Measurements from ENCODE around the gene UBN2. TPM values are rescaled to one million over a fixed set of nuclear protein-coding genes. Genes with fewer than 3 reads are reported as not detected.

The UBN2 gene
- polyA plus RNA-seq, 1 donor = 14.2 TPM

- Histone ChIP-seq H3K9me3 (ENCODE audit: control insufficient read depth, low read depth, low read length) (no peaks in the 10 kb centered on the region), H3K27ac (ENCODE audit: low read length) (peak overlapping the region; percentile 90), H3K4me3 (ENCODE audit: low read length) (peak overlapping the region; percentile 98), H3K27me3 (ENCODE audit: control insufficient read depth, insufficient read depth, low read length) (no peaks in the 10 kb centered on the region), H3K4me1 (ENCODE audit: control insufficient read depth, insufficient read depth, low read length) (no peaks in the 10 kb centered on the region), H3K36me3 (ENCODE audit: control insufficient read depth, insufficient read depth, low read length) (no peaks in the 10 kb centered on the region)
- no CpG with 5 or more reads among the region's 101 CpGs for WGBS (ENCODE audit: insufficient coverage, low lambda C conversion rate)
- DNase-seq = peak; percentile 19 to 53
Observed at GRCh38 chr7:139231513-139232376, 708 bp downstream of the UBN2 start.

GRCh38 chr7:139232377-139232717, 1.3 kb downstream of the UBN2 start:
- Histone ChIP-seq H3K27ac (ENCODE audit: low read length) (peak overlapping the region; percentile 49), H3K36me3 (ENCODE audit: control insufficient read depth, insufficient read depth, low read length) (peaks cover 6% of the 10 kb centered on the region), H3K27me3 (ENCODE audit: control insufficient read depth, insufficient read depth, low read length) (no peaks in the 10 kb centered on the region), H3K9me3 (ENCODE audit: control insufficient read depth, low read depth, low read length) (no peaks in the 10 kb centered on the region), H3K4me3 (ENCODE audit: low read length) (peak overlapping the region; percentile 63), H3K4me1 (ENCODE audit: control insufficient read depth, insufficient read depth, low read length) (no peaks in the 10 kb centered on the region)
- DNase-seq = no peak
- WGBS (ENCODE audit: insufficient coverage, low lambda C conversion rate) = 2% methylated on average over 6 of the region's 8 CpGs

GRCh38 chr7:139232904-139233303, 1.9 kb downstream of the UBN2 start:
- Histone ChIP-seq H3K9me3 (ENCODE audit: control insufficient read depth, low read depth, low read length) (no peaks in the 10 kb centered on the region), H3K27ac (ENCODE audit: low read length) (no peak overlapping the region), H3K36me3 (ENCODE audit: control insufficient read depth, insufficient read depth, low read length) (peaks cover 11% of the 10 kb centered on the region), H3K27me3 (ENCODE audit: control insufficient read depth, insufficient read depth, low read length) (no peaks in the 10 kb centered on the region), H3K4me3 (ENCODE audit: low read length) (peak overlapping the region; percentile 63), H3K4me1 (ENCODE audit: control insufficient read depth, insufficient read depth, low read length) (no peaks in the 10 kb centered on the region)
- peak in 1 of 2 donors; percentile 8 for DNase-seq
- 35% methylated on average over 2 of the region's 2 CpGs for WGBS (ENCODE audit: insufficient coverage, low lambda C conversion rate)

GRCh38 chr7:139241258-139241657, 10.2 kb downstream of the UBN2 start:
- Histone ChIP-seq H3K36me3 (ENCODE audit: control insufficient read depth, insufficient read depth, low read length) (peaks cover 57% of the 10 kb centered on the region), H3K4me3 (ENCODE audit: low read length) (no peak overlapping the region), H3K9me3 (ENCODE audit: control insufficient read depth, low read depth, low read length) (no peaks in the 10 kb centered on the region), H3K4me1 (ENCODE audit: control insufficient read depth, insufficient read depth, low read length) (no peaks in the 10 kb centered on the region), H3K27me3 (ENCODE audit: control insufficient read depth, insufficient read depth, low read length) (no peaks in the 10 kb centered on the region), H3K27ac (ENCODE audit: low read length) (no peak overlapping the region)
- DNase-seq = no peak

- no peak overlapping the region for H3K4me3 ChIP-seq (ENCODE audit: low read length)
- no CpG with 5 or more reads among the region's 1 CpG for WGBS (ENCODE audit: insufficient coverage, low lambda C conversion rate)
Observed at GRCh38 chr7:139242741-139243281, 11.8 kb downstream of the UBN2 start.

GRCh38 chr7:139245401-139245800, 14.4 kb downstream of the UBN2 start:
- Histone ChIP-seq H3K27me3 (ENCODE audit: control insufficient read depth, insufficient read depth, low read length) (no peaks in the 10 kb centered on the region), H3K4me1 (ENCODE audit: control insufficient read depth, insufficient read depth, low read length) (no peaks in the 10 kb centered on the region), H3K4me3 (ENCODE audit: low read length) (no peak overlapping the region), H3K9me3 (ENCODE audit: control insufficient read depth, low read depth, low read length) (no peaks in the 10 kb centered on the region), H3K27ac (ENCODE audit: low read length) (no peak overlapping the region), H3K36me3 (ENCODE audit: control insufficient read depth, insufficient read depth, low read length) (peaks cover 56% of the 10 kb centered on the region)
- no peak for DNase-seq
- 90% methylated on average over 1 of the region's 1 CpG for WGBS (ENCODE audit: insufficient coverage, low lambda C conversion rate)

More at GRCh38 chr7:139242741-139243281, 11.8 kb downstream of the UBN2 start:
- Histone ChIP-seq H3K9me3 (ENCODE audit: control insufficient read depth, low read depth, low read length) (no peaks in the 10 kb centered on the region), H3K4me1 (ENCODE audit: control insufficient read depth, insufficient read depth, low read length) (no peaks in the 10 kb centered on the region), H3K36me3 (ENCODE audit: control insufficient read depth, insufficient read depth, low read length) (peaks cover 57% of the 10 kb centered on the region), H3K27me3 (ENCODE audit: control insufficient read depth, insufficient read depth, low read length) (no peaks in the 10 kb centered on the region), H3K27ac (ENCODE audit: low read length) (no peak overlapping the region)
- DNase-seq = no peak

GRCh38 chr7:139246494-139246893, 15.5 kb downstream of the UBN2 start:
- Histone ChIP-seq H3K4me1 (ENCODE audit: control insufficient read depth, insufficient read depth, low read length) (no peaks in the 10 kb centered on the region), H3K36me3 (ENCODE audit: control insufficient read depth, insufficient read depth, low read length) (peaks cover 58% of the 10 kb centered on the region), H3K4me3 (ENCODE audit: low read length) (no peak overlapping the region), H3K9me3 (ENCODE audit: control insufficient read depth, low read depth, low read length) (no peaks in the 10 kb centered on the region), H3K27me3 (ENCODE audit: control insufficient read depth, insufficient read depth, low read length) (no peaks in the 10 kb centered on the region), H3K27ac (ENCODE audit: low read length) (no peak overlapping the region)
- no peak for DNase-seq
- WGBS (ENCODE audit: insufficient coverage, low lambda C conversion rate) = no CpG with 5 or more reads among the region's 5 CpGs

GRCh38 chr7:139246905-139247304, 15.9 kb downstream of the UBN2 start:
- H3K4me1 ChIP-seq (ENCODE audit: control insufficient read depth, insufficient read depth, low read length) = no peaks in the 10 kb centered on the region
- peaks cover 62% of the 10 kb centered on the region for H3K36me3 ChIP-seq (ENCODE audit: control insufficient read depth, insufficient read depth, low read length)
- WGBS (ENCODE audit: insufficient coverage, low lambda C conversion rate) = no CpG with 5 or more reads among the region's 5 CpGs
- H3K9me3 ChIP-seq (ENCODE audit: control insufficient read depth, low read depth, low read length) = no peaks in the 10 kb centered on the region
- H3K27me3 ChIP-seq (ENCODE audit: control insufficient read depth, insufficient read depth, low read length) = no peaks in the 10 kb centered on the region
- no peak overlapping the region for H3K27ac ChIP-seq (ENCODE audit: low read length)
- H3K4me3 ChIP-seq (ENCODE audit: low read length) = no peak overlapping the region
- no peak for DNase-seq

GRCh38 chr7:139249179-139249810, 18.3 kb downstream of the UBN2 start:
- Histone ChIP-seq H3K27me3 (ENCODE audit: control insufficient read depth, insufficient read depth, low read length) (no peaks in the 10 kb centered on the region), H3K9me3 (ENCODE audit: control insufficient read depth, low read depth, low read length) (no peaks in the 10 kb centered on the region), H3K27ac (ENCODE audit: low read length) (no peak overlapping the region), H3K4me1 (ENCODE audit: control insufficient read depth, insufficient read depth, low read length) (no peaks in the 10 kb centered on the region), H3K36me3 (ENCODE audit: control insufficient read depth, insufficient read depth, low read length) (peaks cover 63% of the 10 kb centered on the region), H3K4me3 (ENCODE audit: low read length) (no peak overlapping the region)
- DNase-seq = no peak
- 100% methylated on average over 2 of the region's 4 CpGs for WGBS (ENCODE audit: insufficient coverage, low lambda C conversion rate)

GRCh38 chr7:139252451-139252850, 21.4 kb downstream of the UBN2 start:
- 100% methylated on average over 2 of the region's 3 CpGs for WGBS (ENCODE audit: insufficient coverage, low lambda C conversion rate)
- Histone ChIP-seq H3K27me3 (ENCODE audit: control insufficient read depth, insufficient read depth, low read length) (no peaks in the 10 kb centered on the region), H3K9me3 (ENCODE audit: control insufficient read depth, low read depth, low read length) (no peaks in the 10 kb centered on the region), H3K27ac (ENCODE audit: low read length) (no peak overlapping the region), H3K4me1 (ENCODE audit: control insufficient read depth, insufficient read depth, low read length) (no peaks in the 10 kb centered on the region), H3K36me3 (ENCODE audit: control insufficient read depth, insufficient read depth, low read length) (peaks cover 48% of the 10 kb centered on the region), H3K4me3 (ENCODE audit: low read length) (no peak overlapping the region)
- no peak for DNase-seq

Data from large intestine (tissue), 3 donors.